GM12874 (cell line): ENCODE data around the gene HNRNPA1L2.

Source experiments
- CTCF ChIP-seq: IDR thresholded peaks from 2 replicates; pipeline ENCODE4 v1.5.1; 2011; ENCODE audit warnings: low read depth, mild to moderate bottlenecking, control low read depth, low read length, moderate library complexity; ENCODE audit not compliant: insufficient read depth

Gene HNRNPA1L2

DNA sequence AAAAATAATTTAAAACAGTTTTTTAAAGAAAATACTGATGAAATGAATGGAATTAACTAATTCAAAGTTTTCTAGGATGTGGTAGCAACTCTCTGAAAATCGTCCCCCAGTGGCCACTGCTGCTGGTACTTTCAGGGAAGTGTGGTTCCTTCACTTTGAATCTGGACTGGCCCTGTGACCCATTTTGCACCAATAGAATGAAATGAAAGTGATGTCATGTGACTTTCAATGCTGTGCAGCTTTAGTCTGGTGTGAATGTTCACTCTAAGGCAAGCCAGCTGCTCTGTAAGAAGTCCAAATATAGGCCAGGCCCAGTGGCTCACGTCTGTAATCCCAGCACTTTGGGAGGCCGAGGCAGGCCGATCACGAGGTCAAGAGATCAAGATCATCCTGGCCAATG, 26.4 kb upstream of the HNRNPA1L2 start:
- no peak for TF ChIP-seq CTCF

- TF ChIP-seq CTCF = no peak
Measured at GRCh38 chr13:52617070-52618060, 24.9 kb upstream of the HNRNPA1L2 start.

GRCh38 chr13:52638666-52639328, 3.4 kb upstream of the HNRNPA1L2 start:
- TF ChIP-seq CTCF = no peak

- no peak for TF ChIP-seq CTCF
Measured at GRCh38 chr13:52644108-52644507, 1.9 kb downstream of the HNRNPA1L2 start.

- TF ChIP-seq CTCF = no peak
Measured at GRCh38 chr13:52646967-52647366, 4.7 kb downstream of the HNRNPA1L2 start.

GRCh38 chr13:52650731-52651130, 8.5 kb downstream of the HNRNPA1L2 start:
- TF ChIP-seq CTCF = no peak

DNA sequence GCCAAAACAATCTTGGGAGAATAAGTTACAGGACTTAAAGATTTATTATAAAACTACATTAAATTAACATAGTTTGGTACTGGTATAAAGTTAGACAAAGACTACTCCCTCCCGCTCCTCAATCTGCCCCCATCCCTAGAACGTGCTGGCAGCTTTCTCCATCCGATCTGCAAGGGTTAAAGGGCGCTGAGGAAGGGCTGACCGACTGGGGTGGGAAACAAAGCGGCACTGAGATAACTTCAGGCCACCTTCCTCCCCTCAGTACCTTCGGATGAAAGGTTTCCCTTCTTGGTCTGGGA, 9.6 kb downstream of the HNRNPA1L2 start:
- TF ChIP-seq CTCF = no peak
